GM12872 (cell line): Measurements from ENCODE around the gene CTNNBL1.

Experiments
- TF ChIP-seq, protein P1 (sequence below): IDR thresholded peaks from 3 replicates; pipeline ENCODE4 v1.5.1; 2011; ENCODE audit warnings: low read depth, mild to moderate bottlenecking, low read length, moderate library complexity; ENCODE audit not compliant: insufficient read depth

Gene CTNNBL1

DNA sequence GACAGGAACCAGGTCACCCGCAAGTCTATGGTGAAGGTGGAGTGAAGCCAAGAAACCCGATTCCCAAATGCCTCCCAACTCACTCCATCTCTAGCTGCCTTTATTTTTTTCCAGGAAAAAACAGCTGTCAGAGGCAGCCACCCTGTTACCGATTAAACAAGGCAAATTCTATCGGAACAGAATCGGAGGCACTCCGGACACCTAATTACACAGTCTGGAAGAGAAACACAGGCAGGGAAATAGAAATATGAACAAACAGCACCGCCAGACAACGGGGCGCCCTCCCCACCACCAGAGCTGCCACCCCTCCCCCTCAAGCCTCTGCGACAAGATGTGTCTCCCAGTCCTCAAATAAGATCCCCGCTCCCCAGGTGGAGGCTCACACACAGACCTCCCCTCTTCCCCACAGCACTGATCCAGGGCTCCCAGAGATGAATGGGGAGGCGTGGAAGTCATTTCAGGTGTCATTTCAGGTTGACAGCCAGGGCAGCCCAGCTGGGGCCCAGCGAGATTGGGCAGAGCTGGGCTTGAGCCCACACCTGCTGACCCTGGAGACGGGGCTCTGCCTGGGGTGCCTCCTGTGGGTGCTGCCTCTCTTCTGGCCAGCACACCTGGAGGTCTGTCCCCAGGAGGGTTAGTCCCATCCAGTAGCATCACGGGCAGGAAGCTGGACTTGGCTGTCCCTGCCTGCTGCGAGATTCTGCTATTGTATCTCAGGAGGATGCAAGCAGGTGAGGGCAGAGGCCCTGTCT, 189.3 kb downstream of the CTNNBL1 start:
- TF ChIP-seq, protein P1, sequence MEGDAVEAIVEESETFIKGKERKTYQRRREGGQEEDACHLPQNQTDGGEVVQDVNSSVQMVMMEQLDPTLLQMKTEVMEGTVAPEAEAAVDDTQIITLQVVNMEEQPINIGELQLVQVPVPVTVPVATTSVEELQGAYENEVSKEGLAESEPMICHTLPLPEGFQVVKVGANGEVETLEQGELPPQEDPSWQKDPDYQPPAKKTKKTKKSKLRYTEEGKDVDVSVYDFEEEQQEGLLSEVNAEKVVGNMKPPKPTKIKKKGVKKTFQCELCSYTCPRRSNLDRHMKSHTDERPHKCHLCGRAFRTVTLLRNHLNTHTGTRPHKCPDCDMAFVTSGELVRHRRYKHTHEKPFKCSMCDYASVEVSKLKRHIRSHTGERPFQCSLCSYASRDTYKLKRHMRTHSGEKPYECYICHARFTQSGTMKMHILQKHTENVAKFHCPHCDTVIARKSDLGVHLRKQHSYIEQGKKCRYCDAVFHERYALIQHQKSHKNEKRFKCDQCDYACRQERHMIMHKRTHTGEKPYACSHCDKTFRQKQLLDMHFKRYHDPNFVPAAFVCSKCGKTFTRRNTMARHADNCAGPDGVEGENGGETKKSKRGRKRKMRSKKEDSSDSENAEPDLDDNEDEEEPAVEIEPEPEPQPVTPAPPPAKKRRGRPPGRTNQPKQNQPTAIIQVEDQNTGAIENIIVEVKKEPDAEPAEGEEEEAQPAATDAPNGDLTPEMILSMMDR: no peak

DNA sequence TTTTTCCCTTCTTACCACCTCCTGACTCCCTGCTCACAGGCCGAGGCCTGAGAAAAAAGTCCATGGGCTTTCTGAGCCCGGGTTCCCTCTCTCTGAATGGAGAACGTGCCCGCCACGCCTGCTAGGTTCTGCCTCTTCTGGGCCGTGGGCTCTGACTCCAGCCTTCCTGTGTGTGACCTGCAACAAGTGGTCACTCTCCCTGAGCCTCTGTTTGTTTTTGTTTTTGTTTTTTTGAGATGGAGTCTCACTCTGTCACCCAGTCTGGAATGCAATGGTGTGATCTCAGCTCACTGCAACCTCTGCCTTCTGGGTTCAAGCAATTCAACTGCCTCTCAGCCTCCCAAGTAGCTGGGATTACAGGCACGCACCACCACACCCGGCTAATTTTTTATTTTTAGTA, 191.2 kb downstream of the CTNNBL1 start:
- TF ChIP-seq, protein P1: no peak

DNA sequence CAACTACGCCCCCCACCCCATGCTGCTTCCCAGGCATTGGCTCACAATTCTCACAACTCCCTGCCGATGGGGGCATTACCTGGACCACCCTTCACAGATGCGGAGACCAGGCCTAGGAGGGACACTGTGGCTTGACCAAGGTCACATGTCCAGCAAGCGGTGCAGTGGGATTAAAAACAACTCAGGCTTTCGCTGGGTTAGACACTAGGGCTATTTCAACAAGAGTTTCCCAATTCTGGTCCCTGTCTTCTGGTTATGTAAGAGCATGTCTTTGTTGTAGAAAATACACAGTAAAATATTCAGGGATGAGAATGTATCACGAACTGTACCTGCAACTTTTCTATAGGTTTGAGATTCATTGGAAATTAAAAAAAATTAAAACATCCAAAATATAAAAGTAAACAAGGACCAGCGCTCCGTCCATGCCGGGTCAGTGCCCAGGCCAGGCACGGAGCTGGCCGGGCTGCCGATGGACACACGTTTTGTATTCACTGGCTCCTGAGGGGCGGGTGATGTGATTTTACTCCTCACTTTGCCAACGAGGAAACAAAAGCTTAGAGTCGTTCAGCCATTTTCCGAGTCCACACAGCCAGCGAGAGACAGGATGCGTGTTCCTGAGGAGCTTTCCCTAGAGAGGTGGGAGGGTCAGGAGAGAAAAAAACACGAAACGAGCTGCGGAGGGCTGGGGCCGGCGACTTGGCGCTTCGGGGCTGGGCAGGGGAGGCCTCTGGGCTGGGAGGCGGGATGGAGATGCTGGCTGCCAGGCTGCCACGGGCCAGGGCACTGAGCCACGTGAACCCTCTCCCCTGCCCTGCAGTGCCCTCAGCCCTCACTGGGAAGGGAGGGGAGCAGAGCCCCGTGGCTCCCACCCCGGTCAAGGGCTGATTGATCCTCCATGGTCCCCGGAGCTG, 192.0 kb downstream of the CTNNBL1 start:
- TF ChIP-seq, protein P1: no peak

DNA sequence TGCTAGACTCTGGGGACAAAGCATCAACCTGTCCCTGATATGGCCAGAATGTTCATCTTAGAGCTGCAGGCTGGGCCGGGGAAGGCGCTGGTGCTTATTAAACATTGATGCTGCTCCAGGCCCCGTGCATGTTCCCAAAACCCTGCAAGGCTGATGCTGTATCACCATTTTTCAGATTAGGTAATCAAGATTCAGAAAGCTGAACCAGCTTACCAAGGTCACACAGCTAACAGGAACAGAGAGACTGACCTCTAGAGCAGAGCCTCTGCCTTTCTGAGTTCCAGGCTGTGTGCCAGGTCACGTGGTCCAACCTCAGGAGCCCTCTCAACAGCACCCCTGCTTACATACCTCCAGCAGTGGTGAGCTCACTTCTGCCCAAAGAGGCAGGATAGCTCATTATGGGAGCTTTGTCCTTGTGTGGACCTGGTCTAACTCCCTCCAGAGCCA, 193.0 kb downstream of the CTNNBL1 start:
- TF ChIP-seq, protein P1: no peak

DNA sequence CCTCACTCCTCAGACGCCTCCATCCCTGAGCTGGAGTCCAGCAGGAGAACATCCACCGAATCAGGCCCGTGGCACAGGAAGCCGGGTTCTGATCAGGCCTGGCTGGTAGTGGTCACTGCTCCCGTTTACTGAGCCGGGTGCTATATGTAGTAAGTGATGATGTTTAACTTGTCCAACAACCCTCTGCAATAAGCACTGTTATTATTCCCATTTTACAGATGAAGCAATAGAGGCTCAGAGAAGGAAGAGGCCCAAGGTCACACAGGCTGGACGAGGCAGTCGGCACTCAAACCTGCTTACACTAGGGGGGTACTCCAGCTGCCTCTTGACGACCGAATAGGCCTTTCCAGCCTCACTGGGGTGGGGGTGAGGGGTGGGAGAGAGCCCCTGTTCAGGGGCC, 194.8 kb downstream of the CTNNBL1 start:
- TF ChIP-seq, protein P1: no peak

DNA sequence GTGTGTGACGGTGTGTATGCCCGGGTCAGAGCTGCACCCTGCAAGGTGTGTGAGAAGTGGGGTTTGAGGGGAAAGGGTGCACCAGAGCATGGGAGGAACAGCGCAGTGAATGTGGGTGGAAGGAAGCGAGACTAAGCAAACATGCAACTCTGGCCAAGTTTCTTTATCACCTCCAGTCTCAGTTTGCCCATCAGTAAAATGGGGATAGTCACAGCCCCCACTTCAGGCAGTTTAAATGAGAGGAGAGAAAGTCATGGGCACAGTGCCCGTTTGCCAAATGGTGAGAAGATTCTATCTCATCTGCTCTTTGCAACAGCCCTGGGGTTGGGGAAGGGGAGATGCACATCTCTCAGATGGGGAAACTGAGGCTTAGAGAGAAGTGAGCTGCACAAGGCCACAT, 196.3 kb downstream of the CTNNBL1 start:
- TF ChIP-seq, protein P1: no peak

DNA sequence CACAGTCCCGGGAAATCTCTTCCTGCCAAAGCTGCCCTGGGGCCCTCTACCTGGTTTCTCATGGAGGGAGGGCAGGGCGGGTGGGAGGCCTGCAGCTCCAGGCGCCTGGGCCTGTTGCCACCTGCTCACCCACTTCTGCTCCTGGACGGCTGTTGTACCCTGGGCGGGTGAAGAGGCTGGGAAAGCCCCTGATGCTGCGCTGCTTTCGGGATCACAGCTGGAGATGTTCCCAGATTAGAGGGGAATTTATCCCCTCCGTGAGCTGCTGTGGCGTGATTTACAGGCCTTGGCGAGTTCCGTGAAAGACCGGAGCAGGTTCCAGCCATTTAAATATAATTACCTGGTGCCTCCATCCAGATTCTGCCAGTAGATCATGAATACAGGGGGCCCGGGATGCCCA, 196.8 kb downstream of the CTNNBL1 start:
- TF ChIP-seq, protein P1: no peak
